ENCODE results near the gene DHX58. TPM values are rescaled to one million over a fixed set of nuclear protein-coding genes. Genes with fewer than 3 reads are reported as not detected.

DHX58 gene
- total RNA-seq, 6 experiments from 2014 or later: 4.0 to 5.3 (median 4.2) TPM

GRCh38 chr17:42087736-42088705 lies 24.5 kb downstream of the DHX58 start:
- no peak overlapping the region for H3K27ac Mint-ChIP-seq
- H3K9me3 Mint-ChIP-seq: no peaks in the 10 kb centered on the region
- no peaks in the 10 kb centered on the region for H3K4me1 Mint-ChIP-seq (ENCODE audit: low read depth)
- H3K4me3 Mint-ChIP-seq: no peak overlapping the region
- DNase-seq: no peak
- TF ChIP-seq CTCF (IDR thresholded peaks at IDR 0.05): no peak
- peaks cover 19% of the 10 kb centered on the region for H3K27me3 Mint-ChIP-seq (ENCODE audit: insufficient read depth)
- H3K36me3 Mint-ChIP-seq (ENCODE audit: low read depth): no peaks in the 10 kb centered on the region

GRCh38 chr17:42087042-42087701 lies 25.3 kb downstream of the DHX58 start:
- no peak for TF ChIP-seq CTCF (IDR thresholded peaks at IDR 0.05)
- H3K4me3 Mint-ChIP-seq: no peak overlapping the region
- no peak overlapping the region for H3K27ac Mint-ChIP-seq

GRCh38 chr17:42081516-42082129 lies 30.9 kb downstream of the DHX58 start:
- H3K36me3 Mint-ChIP-seq (ENCODE audit: low read depth): no peaks in the 10 kb centered on the region
- no peak overlapping the region for H3K27ac Mint-ChIP-seq
- peaks cover 25% of the 10 kb centered on the region for H3K27me3 Mint-ChIP-seq (ENCODE audit: insufficient read depth)
- no peaks in the 10 kb centered on the region for H3K9me3 Mint-ChIP-seq
- no peak for TF ChIP-seq CTCF (IDR thresholded peaks at IDR 0.05)
- no peak for DNase-seq
- H3K4me3 Mint-ChIP-seq: no peak overlapping the region
- H3K4me1 Mint-ChIP-seq (ENCODE audit: low read depth): peaks cover 12% of the 10 kb centered on the region

More at GRCh38 chr17:42087042-42087701, 25.3 kb downstream of the DHX58 start:
- H3K9me3 Mint-ChIP-seq: no peaks in the 10 kb centered on the region
- H3K36me3 Mint-ChIP-seq (ENCODE audit: low read depth): no peaks in the 10 kb centered on the region
- DNase-seq: no peak
- H3K4me1 Mint-ChIP-seq (ENCODE audit: low read depth): peaks cover 4% of the 10 kb centered on the region; the same call in 1 of the 2 replicates
- peaks cover 18% of the 10 kb centered on the region for H3K27me3 Mint-ChIP-seq (ENCODE audit: insufficient read depth)

- DNase-seq: no peak
- H3K27me3 Mint-ChIP-seq (ENCODE audit: insufficient read depth): peaks cover 27% of the 10 kb centered on the region
- no peaks in the 10 kb centered on the region for H3K9me3 Mint-ChIP-seq
- H3K36me3 Mint-ChIP-seq (ENCODE audit: low read depth): no peaks in the 10 kb centered on the region
- no peak overlapping the region for H3K4me3 Mint-ChIP-seq
- TF ChIP-seq CTCF (IDR thresholded peaks at IDR 0.05): no peak
- no peak overlapping the region for H3K27ac Mint-ChIP-seq
- peaks cover 12% of the 10 kb centered on the region for H3K4me1 Mint-ChIP-seq (ENCODE audit: low read depth)
Measured at GRCh38 chr17:42079541-42079940, 33.0 kb downstream of the DHX58 start.

GRCh38 chr17:42078396-42079043 lies 34.0 kb downstream of the DHX58 start:
- H3K9me3 Mint-ChIP-seq: no peaks in the 10 kb centered on the region
- H3K27ac Mint-ChIP-seq: no peak overlapping the region
- H3K36me3 Mint-ChIP-seq (ENCODE audit: low read depth): no peaks in the 10 kb centered on the region
- peaks cover 18% of the 10 kb centered on the region for H3K4me1 Mint-ChIP-seq (ENCODE audit: low read depth)
- no peak for DNase-seq
- H3K4me3 Mint-ChIP-seq: no peak overlapping the region
- peaks cover 33% of the 10 kb centered on the region for H3K27me3 Mint-ChIP-seq (ENCODE audit: insufficient read depth)
- no peak for TF ChIP-seq CTCF (IDR thresholded peaks at IDR 0.05)
